WTC11 (cell line): Measurements from ENCODE around the gene ACADVL. TPM values are rescaled to one million over a fixed set of nuclear protein-coding genes. Genes with fewer than 3 reads are reported as not detected.

Experiments used
- ATAC-seq: fragments of 200-7000 bp; cut with Tn5 transposase; 2 replicates; pipeline ENCODE4 v1.10.0; 2021; ENCODE audit warnings: mild to moderate bottlenecking, moderate library complexity
- CTCF ChIA-PET: fragments of 300-600 bp; sonication (Branson Sonifier 250); formaldehyde crosslinking; loops from one replicate; lab custom pipeline; 2021; ENCODE audit warnings: antibody characterized with exemption; lab: Charles Lee
- POLR2A ChIA-PET: fragments of 350-600 bp; sonication (Branson Sonifier 250); formaldehyde crosslinking; loops from one replicate; lab custom pipeline; 2021; ENCODE audit warnings: antibody characterized with exemption; lab: Charles Lee
- DNase-seq: peaks from one replicate; pipeline ENCODE4 v3.0.0; 2021; ENCODE audit warnings: low spot score
- H3K27ac Mint-ChIP-seq: 2 replicates; pipeline ENCODE4 v1.8.0; 2021; ENCODE audit warnings: mixed read lengths
- H3K27me3 Mint-ChIP-seq: 2 replicates; pipeline ENCODE4 v1.8.0; 2021; ENCODE audit warnings: low read depth, mild to moderate bottlenecking, moderate library complexity, mixed read lengths
- H3K36me3 Mint-ChIP-seq: 2 replicates; pipeline ENCODE4 v1.8.0; 2021; ENCODE audit warnings: mixed read lengths
- H3K4me1 Mint-ChIP-seq: 2 replicates; pipeline ENCODE4 v1.8.0; 2022; ENCODE audit warnings: mixed read lengths
- H3K4me3 Mint-ChIP-seq: 2 replicates; pipeline ENCODE4 v1.8.0; 2021; ENCODE audit warnings: mild to moderate bottlenecking, moderate library complexity, mixed read lengths
- H3K9me3 Mint-ChIP-seq: 2 replicates; pipeline ENCODE4 v1.8.0; 2021; ENCODE audit warnings: mixed read lengths
- AR ChIP-seq: fragments of 250-450 bp; sonication (Bioruptor Pico); IDR thresholded peaks from 2 replicates; pipeline ENCODE4 v1.9.0; 2021; ENCODE audit warnings: mild to moderate bottlenecking
- ATF3 ChIP-seq: sonication (generic); formaldehyde crosslinking; conservative IDR thresholded peaks from 2 replicates; pipeline ENCODE4 v1.8.1; 2022; ENCODE audit warnings: mild to moderate bottlenecking, missing genetic modification reagents
- E2F4 ChIP-seq: sonication (generic); formaldehyde crosslinking; IDR thresholded peaks from 2 replicates; pipeline ENCODE4 v1.8.1; 2022; ENCODE audit warnings: low read depth, mild to moderate bottlenecking, moderate library complexity, missing genetic modification reagents, borderline replicate concordance
- ERG ChIP-seq: fragments of 250-450 bp; sonication (Bioruptor Pico); IDR thresholded peaks from 2 replicates; pipeline ENCODE4 v1.8.0; 2021; ENCODE audit warnings: mild to moderate bottlenecking
- FOXJ3 ChIP-seq: sonication (generic); formaldehyde crosslinking; IDR thresholded peaks from 2 replicates; pipeline ENCODE4 v1.9.0; 2021; ENCODE audit warnings: missing genetic modification reagents, mild to moderate bottlenecking, borderline replicate concordance
- GABPB1 ChIP-seq: sonication (generic); formaldehyde crosslinking; IDR thresholded peaks from 2 replicates; pipeline ENCODE4 v1.8.1; 2023; ENCODE audit warnings: mild to moderate bottlenecking, missing genetic modification reagents
- GRHL2 ChIP-seq: fragments of 250-450 bp; sonication (Bioruptor Pico); IDR thresholded peaks from 2 replicates; pipeline ENCODE4 v1.8.0; 2022; ENCODE audit warnings: mild to moderate bottlenecking, moderate library complexity; ENCODE audit not compliant: insufficient replicate concordance, severe bottlenecking
- HMGXB4 ChIP-seq: sonication (generic); formaldehyde crosslinking; IDR thresholded peaks from 2 replicates; pipeline ENCODE4 v1.8.1; 2023; ENCODE audit warnings: mild to moderate bottlenecking, moderate library complexity, missing genetic modification reagents
- IRF2 ChIP-seq: sonication (generic); formaldehyde crosslinking; IDR thresholded peaks from 2 replicates; pipeline ENCODE4 v1.8.0; 2022; ENCODE audit warnings: low read depth, missing genetic modification reagents, borderline replicate concordance
- JUN ChIP-seq: sonication (generic); formaldehyde crosslinking; IDR thresholded peaks from 2 replicates; pipeline ENCODE4 v1.8.0; 2023; ENCODE audit warnings: mild to moderate bottlenecking, missing genetic modification reagents
- SMAD3 ChIP-seq: sonication (generic); formaldehyde crosslinking; IDR thresholded peaks from 2 replicates; pipeline ENCODE4 v1.8.0; 2022; ENCODE audit warnings: missing genetic modification reagents, mild to moderate bottlenecking, borderline replicate concordance
- SP1 ChIP-seq: sonication (generic); formaldehyde crosslinking; conservative IDR thresholded peaks from 2 replicates; pipeline ENCODE4 v1.8.1; 2022; ENCODE audit warnings: missing genetic modification reagents
- TCF7 ChIP-seq: sonication (generic); formaldehyde crosslinking; IDR thresholded peaks from 2 replicates; pipeline ENCODE4 v1.8.0; 2022; ENCODE audit warnings: mild to moderate bottlenecking, low read depth, missing genetic modification reagents, moderate library complexity
- USF2 ChIP-seq: sonication (generic); formaldehyde crosslinking; IDR thresholded peaks from 2 replicates; pipeline ENCODE4 v1.8.1; 2023; ENCODE audit warnings: mild to moderate bottlenecking, missing genetic modification reagents, moderate library complexity
- ZNF425 ChIP-seq: fragments of 250-450 bp; sonication (Bioruptor Pico); conservative IDR thresholded peaks from 2 replicates; pipeline ENCODE4 v1.9.0; 2021; ENCODE audit warnings: mild to moderate bottlenecking
- ZNF532 ChIP-seq: fragments of 250-450 bp; sonication (Bioruptor Pico); IDR thresholded peaks from 2 replicates; pipeline ENCODE4 v1.9.0; 2021; ENCODE audit warnings: mild to moderate bottlenecking, borderline replicate concordance
- total RNA-seq: library from RNA; stranded (reverse); gene quantifications from 3 replicates; pipeline ENCODE4 v1.2.3, GENCODE V29; 2021

ACADVL gene
- total RNA-seq, 1 experiment from 2014 or later = 236 TPM

- TF ChIP-seq AR = peak; percentile 66; the same call in 1 of the 2 replicates
- no peak for TF ChIP-seq FOXJ3 (CRISPR knock-in tag)
Observed at GRCh38 chr17:7242717-7243452, 23.1 kb downstream of the ACADVL start (continued).

- CTCF ChIA-PET = interaction anchor here (0.7 to 3.4 kb wide), 6 partner anchors 23 to 197 kb away, joined by 3 to 21 read pairs (median 8); partner anchors contain the start of genes ACADVL, DLG4 and SLC2A4
- H3K36me3 Mint-ChIP-seq = peaks cover 33% of the 10 kb centered on the region
- ATAC-seq (no peak), DNase-seq (no peak)
- H3K4me1 Mint-ChIP-seq = peaks cover 33% of the 10 kb centered on the region
- no peaks in the 10 kb centered on the region for H3K27me3 Mint-ChIP-seq
- H3K4me3 Mint-ChIP-seq = peak overlapping the region; percentile 90
- POLR2A ChIA-PET = interaction anchor here (1.0 to 2.3 kb wide), 6 partner anchors 8 to 38 kb away, joined by 3 to 8 read pairs (median 6); partner anchors contain the start of genes ACADVL, CTDNEP1, DLG4 and DVL2
- H3K9me3 Mint-ChIP-seq = no peaks in the 10 kb centered on the region
- H3K27ac Mint-ChIP-seq = peak overlapping the region; percentile 96
- TF ChIP-seq ATF3 (CRISPR knock-in tag) (no peak), JUN (no peak), SP1 (no peak), SMAD3 (CRISPR knock-in tag) (no peak), HMGXB4 (CRISPR knock-in tag) (no peak), GABPB1 (CRISPR knock-in tag) (no peak), GRHL2 (CRISPR knock-in tag) (no peak), ZNF532 (CRISPR knock-in tag) (no peak), E2F4 (no peak), TCF7 (CRISPR knock-in tag) (no peak), USF2 (CRISPR knock-in tag) (no peak), ZNF425 (CRISPR knock-in tag) (no peak), IRF2 (CRISPR knock-in tag) (no peak), ERG (CRISPR knock-in tag) (no peak), FOXJ3 (CRISPR knock-in tag) (no peak)
Observed at GRCh38 chr17:7243453-7243729, 23.7 kb downstream of the ACADVL start.
